H1 (cell line): Measurements from ENCODE around the gene GNG10. TPM values are rescaled to one million over a fixed set of nuclear protein-coding genes. Genes with fewer than 3 reads are reported as not detected.

Experiments
- CTCF ChIA-PET: fragments of 300-600 bp; sonication (Branson Sonifier 250); formaldehyde crosslinking; loops from one replicate; lab custom pipeline; 2021; ENCODE audit not compliant: partially characterized antibody; lab: Charles Lee
- POLR2A ChIA-PET: fragments of 300-600 bp; sonication (Branson Sonifier 250); formaldehyde crosslinking; loops from one replicate; lab custom pipeline; 2021; ENCODE audit warnings: inconsistent platforms; ENCODE audit not compliant: partially characterized antibody; lab: Charles Lee
- DNase-seq, 2 experiments: peaks; one replicate each; pipeline versions ENCODE4 v3.0.0 to v3.0.0-alpha.2; 2010 to 2022; ENCODE audit warnings: low spot score in 2 of 2, low read depth in 1 of 2, mixed read lengths in 1 of 2
- FAIRE-seq: peaks from 2 replicates; lab custom pipeline; 2011; peaks lifted over from hg19 to GRCh38; lab: Jason Lieb, UNC
- H2AFZ ChIP-seq: 2 replicates; pipeline ENCODE4 v1.8.1; 2012; ENCODE audit warnings: low read length, inconsistent platforms
- H2AK5ac ChIP-seq: 2 replicates; pipeline ENCODE4 v1.6.1; 2013; ENCODE audit warnings: low read depth, low read length
- H2BK120ac ChIP-seq: replicated peaks from 2 replicates; pipeline ENCODE3; 2013; ENCODE audit warnings: low read depth, low read length, inconsistent platforms
- H2BK12ac ChIP-seq: 2 replicates; pipeline ENCODE4 v1.6.1; 2013; ENCODE audit warnings: low read depth, low read length
- H2BK15ac ChIP-seq: 2 replicates; pipeline ENCODE4 v1.6.1; 2013; ENCODE audit warnings: low read length
- H2BK20ac ChIP-seq: 2 replicates; pipeline ENCODE4 v1.6.1; 2013; ENCODE audit warnings: low read length
- H2BK5ac ChIP-seq: 2 replicates; pipeline ENCODE4 v1.6.1; 2013; ENCODE audit warnings: low read depth, low read length
- H3K14ac ChIP-seq: 2 replicates; pipeline ENCODE4 v1.6.1; 2013; ENCODE audit warnings: inconsistent platforms; ENCODE audit not compliant: insufficient read length
- H3K18ac ChIP-seq: 2 replicates; pipeline ENCODE4 v1.6.1; 2013; ENCODE audit warnings: low read length; ENCODE audit errors: extremely low read depth
- H3K23ac ChIP-seq: 2 replicates; pipeline ENCODE4 v1.6.1; 2013; ENCODE audit warnings: inconsistent platforms; ENCODE audit not compliant: insufficient read length
- H3K23me2 ChIP-seq: 2 replicates; pipeline ENCODE4 v1.6.1; 2013; ENCODE audit warnings: low read depth, low read length
- H3K27ac ChIP-seq: 2 replicates; pipeline ENCODE4 v1.6.1; 2011; ENCODE audit warnings: low read depth, low read length, inconsistent platforms
- H3K27me3 ChIP-seq, 4 experiments: replicated peaks in 1 of 4; 1 replicate in 1 of 4; 2 replicates in 3 of 4; pipeline versions ENCODE4 v1.6.1 to v1.8.1; 2011 to 2013; ENCODE audit warnings: low read length in 3 of 4, mild to moderate bottlenecking in 3 of 4, inconsistent platforms in 2 of 4, mixed read lengths in 2 of 4, moderate library complexity in 1 of 4; ENCODE audit not compliant: control insufficient read depth in 3 of 4, insufficient read depth in 3 of 4; ENCODE audit errors: extremely low read depth in 1 of 4
- H3K36me3 ChIP-seq, 4 experiments: 2 replicates each; pipeline versions ENCODE4 v1.6.1 to v1.8.1; 2011 to 2013; ENCODE audit warnings: mild to moderate bottlenecking in 4 of 4, low read length in 3 of 4, moderate library complexity in 2 of 4, control low read depth in 1 of 4, inconsistent platforms in 1 of 4; ENCODE audit not compliant: insufficient read depth in 4 of 4, control insufficient read depth in 2 of 4
- H3K4ac ChIP-seq: replicated peaks from 2 replicates; pipeline ENCODE3; 2013; ENCODE audit warnings: low read length, low read depth, mixed read lengths, inconsistent platforms; ENCODE audit not compliant: insufficient read length
- H3K4me1 ChIP-seq, 4 experiments: replicated peaks in 1 of 4; 1 replicate in 1 of 4; 2 replicates in 3 of 4; pipeline versions ENCODE4 v1.6.1 to v1.8.1; 2011 to 2013; ENCODE audit warnings: low read length in 3 of 4, inconsistent platforms in 2 of 4, mixed read lengths in 1 of 4; ENCODE audit not compliant: insufficient read depth in 4 of 4, control insufficient read depth in 3 of 4
- H3K4me2 ChIP-seq, 2 experiments: 2 replicates each; pipeline versions ENCODE4 v1.6.1 to v1.8.1; 2011 to 2013; ENCODE audit warnings: low read depth in 2 of 2, low read length in 2 of 2, control low read depth in 1 of 2, inconsistent platforms in 1 of 2, mild to moderate bottlenecking in 1 of 2; ENCODE audit not compliant: insufficient read depth in 1 of 2
- H3K4me3 ChIP-seq, 4 experiments: fragments of 200-600, 300-600 bp in 1 of 4; sonication (generic), shearing (Covaris generic), sonication (Bioruptor Twin) in 1 of 4; 2 replicates each; pipeline versions ENCODE4 v1.5.1 to v1.8.1; 2011 to 2016; ENCODE audit warnings: low read length in 4 of 4, low read depth in 3 of 4, control low read depth in 2 of 4, inconsistent platforms in 2 of 4, mild to moderate bottlenecking in 2 of 4, mixed read lengths in 1 of 4, moderate library complexity in 1 of 4; ENCODE audit not compliant: insufficient read depth in 2 of 4; ENCODE audit errors: extremely low read depth in 1 of 4
- H3K56ac ChIP-seq: replicated peaks from 2 replicates; pipeline ENCODE3; 2013; ENCODE audit warnings: low read depth, mild to moderate bottlenecking, mixed read lengths, low read length, inconsistent platforms; ENCODE audit not compliant: insufficient read length
- H3K79me1 ChIP-seq: 2 replicates; pipeline ENCODE4 v1.6.1; 2013; ENCODE audit warnings: low read depth, low read length, control low read depth
- H3K79me2 ChIP-seq, 2 experiments: 2 replicates each; pipeline versions ENCODE4 v1.6.1 to v1.8.1; 2012 to 2013; ENCODE audit warnings: low read length in 2 of 2, mild to moderate bottlenecking in 2 of 2, inconsistent platforms in 1 of 2; ENCODE audit not compliant: insufficient read depth in 2 of 2, control insufficient read depth in 1 of 2
- H3K9ac ChIP-seq, 4 experiments: replicated peaks in 1 of 4; 1 replicate in 1 of 4; 2 replicates in 3 of 4; pipeline versions ENCODE4 v1.6.1 to v1.8.1; 2011 to 2013; ENCODE audit warnings: low read depth in 3 of 4, low read length in 3 of 4, control low read depth in 2 of 4, mild to moderate bottlenecking in 2 of 4, moderate library complexity in 2 of 4, inconsistent platforms in 1 of 4; ENCODE audit errors: extremely low read depth in 1 of 4
- H3K9me3 ChIP-seq, 2 experiments: 2 replicates each; pipeline versions ENCODE4 v1.6.1 to v1.8.1; 2012 to 2013; ENCODE audit warnings: mild to moderate bottlenecking in 2 of 2, moderate library complexity in 2 of 2, control low read depth in 1 of 2, inconsistent platforms in 1 of 2, low read depth in 1 of 2, low read length in 1 of 2, mixed read lengths in 1 of 2; ENCODE audit not compliant: insufficient read depth in 2 of 2
- H4K20me1 ChIP-seq, 2 experiments: replicated peaks in 1 of 2; 2 replicates each; pipeline versions ENCODE3 to v1.8.1; 2011 to 2013; ENCODE audit warnings: inconsistent platforms in 2 of 2, low read length in 2 of 2, mild to moderate bottlenecking in 1 of 2; ENCODE audit not compliant: insufficient read depth in 2 of 2, control insufficient read depth in 1 of 2
- H4K5ac ChIP-seq: 2 replicates; pipeline ENCODE4 v1.6.1; 2013; ENCODE audit warnings: low read length, low read depth, mixed read lengths, inconsistent platforms; ENCODE audit not compliant: insufficient read length
- H4K8ac ChIP-seq: 2 replicates; pipeline ENCODE4 v1.8.0; 2013; ENCODE audit warnings: mild to moderate bottlenecking, moderate library complexity, low read length, inconsistent platforms; ENCODE audit not compliant: insufficient read depth; ENCODE audit errors: extremely low read depth
- H4K91ac ChIP-seq: replicated peaks from 2 replicates; pipeline ENCODE3; 2013; ENCODE audit warnings: low read length, mixed read lengths, inconsistent platforms; ENCODE audit not compliant: insufficient read length
- CREB1 ChIP-seq: IDR thresholded peaks from 2 replicates; pipeline ENCODE4 v1.6.1; 2012; ENCODE audit warnings: inconsistent platforms
- JUN ChIP-seq: IDR thresholded peaks from 2 replicates; pipeline ENCODE4 v1.6.1; 2011; ENCODE audit warnings: low read depth, mild to moderate bottlenecking, improper control_type of control experiment, low read length
- TAF7 ChIP-seq: optimal IDR thresholded peaks from 2 replicates; pipeline ENCODE3; 2011; ENCODE audit warnings: low read depth, mild to moderate bottlenecking, inconsistent platforms, low read length, moderate library complexity, borderline replicate concordance
- WGBS, 2 experiments: shearing (Covaris generic) in 1 of 2; methylation state at CpG; one replicate each; pipeline versions ENCODE4 v1.1.6 to v1.1.7; 2013 to 2015; ENCODE audit warnings: low lambda C conversion rate in 2 of 2, mixed read lengths in 2 of 2, inconsistent platforms in 1 of 2, low coverage in 1 of 2, missing lambda C conversion rate in 1 of 2; ENCODE audit not compliant: insufficient replicate concordance in 2 of 2, insufficient coverage in 1 of 2, insufficient read length in 1 of 2; ENCODE audit errors: extremely low coverage in 1 of 2, missing lambda C conversion rate in 1 of 2; 5-methylcytosine and 5-hydroxymethylcytosine counted together
- polyA plus RNA-seq, 7 experiments: library from polyadenylated mRNA; depleted of rRNA in 3 of 7; stranded (reverse) in 5 of 7; unstranded in 2 of 7; fragments of >200 nt in 5 of 7; fragments of 200-250 nt in 2 of 7; gene quantifications; 1 replicate in 5 of 7; 2 replicates in 1 of 7; 4 replicates in 1 of 7; pipeline versions ENCODE4 v1.2.1 to v1.2.3, GENCODE V29; 2011 to 2013; ENCODE audit warnings: missing spikeins in 2 of 7, mixed read lengths in 2 of 7
- total RNA-seq: library from RNA; stranded (reverse); fragmentation: NEBNext Ultra II Directional; extraction: Animal tissue kit (Norgen Biotek cat#: 25700); gene quantifications from 2 replicates; pipeline ENCODE4 v1.2.1, GENCODE V29; 2021

The GNG10 gene
- total and polyA plus RNA-seq, 2 of the 8 experiments (the other 6 are each of a cell fraction or from before 2014, with no cell fraction given), result 24.7 to 28.5 TPM

GRCh38 chr9:111628411-111628810, 33.0 kb upstream of the GNG10 start:
- no peak for FAIRE-seq
- peaks cover 8% of the 10 kb centered on the region; the same call in 1 of the 2 replicates for H3K23me2 ChIP-seq
- no peak overlapping the region for H3K18ac ChIP-seq
- no peak overlapping the region for H2AK5ac ChIP-seq
- TF ChIP-seq TAF7 (no peak), JUN (no peak), CREB1 (no peak)
- H3K79me1 ChIP-seq, result no peaks in the 10 kb centered on the region
- peaks cover 0 to 1% of the 10 kb centered on the region in 2 experiments for H4K20me1 ChIP-seq
- H3K36me3 ChIP-seq, result no peaks in the 10 kb centered on the region
- H3K27me3 ChIP-seq, result no peaks in the 10 kb centered on the region
- no peak overlapping the region for H3K23ac ChIP-seq
- no peak overlapping the region for H2BK5ac ChIP-seq
- H2BK120ac ChIP-seq, result no peak overlapping the region
- H3K4me2 ChIP-seq, result no peak overlapping the region
- no peak overlapping the region for H3K27ac ChIP-seq
- no peak for DNase-seq
- H3K4me3 ChIP-seq, result no peak overlapping the region
- H4K5ac ChIP-seq, result no peak overlapping the region
- no peak overlapping the region for H4K91ac ChIP-seq
- no peak overlapping the region for H2BK20ac ChIP-seq
- CTCF ChIA-PET, result interaction anchor here (1.1 to 3.1 kb wide), 2 partner anchors 30 to 63 kb away, joined by 4 to 9 read pairs; no protein-coding TSS in a partner anchor
- no peak overlapping the region for H2BK15ac ChIP-seq
- peaks cover 0 to 3% (median 0%) of the 10 kb centered on the region in 4 experiments; a peak in 3 of 7 replicates for H3K4me1 ChIP-seq
- no peaks in the 10 kb centered on the region for H3K9me3 ChIP-seq
- no peak overlapping the region for H4K8ac ChIP-seq
- no peak overlapping the region for H3K9ac ChIP-seq
- H2AFZ ChIP-seq, result no peak overlapping the region
- POLR2A ChIA-PET, result interaction anchor here (0.5 to 1.5 kb wide), 2 partner anchors 29 to 95 kb away, joined by 3 to 4 read pairs; partner anchors contain the start of gene PTGR1
- H3K4ac ChIP-seq, result no peak overlapping the region
- no peak overlapping the region for H2BK12ac ChIP-seq
- no peak overlapping the region for H3K14ac ChIP-seq
- H3K56ac ChIP-seq, result no peak overlapping the region
- WGBS, 2 experiments, result 82% methylated on average over 7 of the region's 7 CpGs; no CpG with 5 or more reads in 1 of the 2 experiments
- H3K79me2 ChIP-seq, result peaks cover 4 to 19% of the 10 kb centered on the region in 2 experiments
